Left hindlimb (tissue), 1 donor: ENCODE measurements around the gene CXCR5.

Experiments used
- DNase-seq: peaks from one replicate; pipeline ENCODE4 v3.0.0-alpha.2; 2018

CXCR5 gene

DNA sequence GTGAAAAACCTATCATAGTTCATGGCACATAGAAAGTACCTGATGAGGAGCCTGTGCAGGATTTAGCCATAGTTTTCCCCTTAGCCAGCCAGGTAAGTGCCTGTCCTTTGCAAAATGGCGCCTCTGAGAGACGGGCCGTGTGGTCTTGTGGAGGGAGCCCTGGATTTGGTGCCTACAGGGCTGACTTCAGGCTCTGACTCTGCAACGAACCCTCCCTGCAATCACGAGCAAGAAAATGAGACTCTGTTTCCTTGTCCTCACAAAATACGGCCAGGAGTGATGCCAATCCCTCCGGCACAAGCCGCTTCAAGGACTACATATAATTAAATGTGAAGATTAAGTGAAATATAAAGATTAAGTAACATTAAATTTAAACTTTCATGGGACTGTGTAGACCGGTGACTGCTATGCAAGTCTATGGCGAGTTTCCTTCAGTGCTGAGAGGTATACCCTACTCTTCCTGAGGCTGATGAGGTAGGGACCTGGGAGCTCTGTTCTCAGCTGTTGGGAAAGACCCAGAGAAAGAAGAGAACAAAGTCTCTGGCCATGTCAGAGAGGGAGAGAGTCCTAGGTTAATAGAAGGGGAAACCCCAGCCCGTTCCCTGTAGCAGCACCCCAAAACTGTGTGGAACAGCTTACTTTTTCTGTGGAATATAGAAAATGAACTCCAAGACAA is 6.1 kb upstream of the CXCR5 start:
- no peak for DNase-seq

DNA sequence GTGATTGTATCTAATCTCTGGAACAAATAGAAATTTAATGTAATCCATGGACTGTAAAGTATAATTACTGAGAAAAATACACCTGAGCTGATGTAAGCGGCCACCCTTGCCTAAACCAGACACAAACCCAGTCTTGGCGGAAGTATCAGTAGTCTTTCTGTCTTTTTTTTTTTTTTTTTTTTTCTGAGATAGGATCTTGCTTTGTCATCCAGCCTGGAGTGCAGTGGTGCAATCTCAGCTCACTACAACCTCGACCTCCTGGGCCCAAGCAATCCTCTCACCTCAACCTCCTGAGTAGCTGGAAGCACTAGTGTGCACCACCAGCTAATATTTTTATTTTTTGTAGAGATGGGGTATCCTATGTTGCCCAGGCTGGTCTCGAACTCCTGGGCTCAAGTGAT is 5.5 kb upstream of the CXCR5 start:
- DNase-seq = no peak

DNA sequence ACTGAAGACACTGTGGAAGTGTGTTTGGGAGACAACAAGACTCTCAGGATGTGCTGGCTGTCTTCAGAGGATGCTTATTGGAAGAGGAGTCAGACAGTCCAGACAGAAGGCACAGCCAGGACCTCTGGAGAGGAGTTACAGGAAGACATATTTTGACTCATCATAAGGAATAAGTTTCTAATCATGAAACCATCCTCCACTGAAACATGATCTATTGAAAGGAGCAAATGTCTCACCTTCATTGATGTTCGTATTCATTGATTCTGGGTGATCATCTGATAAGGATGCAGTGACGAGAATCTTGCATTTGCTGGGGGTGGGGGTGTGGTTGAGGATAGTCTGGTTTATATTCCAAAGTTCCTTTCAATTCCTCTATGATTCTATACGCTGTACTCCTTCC is 2.5 kb upstream of the CXCR5 start:
- no peak for DNase-seq

DNA sequence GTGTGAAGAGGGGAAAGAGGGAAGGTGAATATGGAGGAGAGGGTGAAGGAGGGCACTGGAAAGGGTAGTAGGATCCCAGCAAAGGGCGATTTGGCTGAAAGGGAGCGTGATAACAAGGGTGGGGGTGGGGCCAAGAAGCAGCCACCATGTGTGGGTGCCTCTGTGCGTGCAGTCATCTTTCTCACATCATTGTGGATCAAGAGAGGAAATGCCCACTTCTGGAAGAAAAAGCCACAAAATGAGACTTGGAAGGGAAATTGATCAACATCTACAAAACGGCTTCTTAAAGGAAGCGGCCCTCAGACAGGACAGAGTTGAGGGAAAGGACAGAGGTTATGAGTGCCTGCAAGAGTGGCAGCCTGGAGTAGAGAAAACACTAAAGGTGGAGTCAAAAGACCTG is 1.2 kb upstream of the CXCR5 start:
- DNase-seq = no peak

- no peak for DNase-seq
Observed at GRCh38 chr11:118883004-118883367, 706 bp upstream of the CXCR5 start.

- DNase-seq = no peak
Observed at GRCh38 chr11:118884875-118885274, 1.2 kb downstream of the CXCR5 start.

DNA sequence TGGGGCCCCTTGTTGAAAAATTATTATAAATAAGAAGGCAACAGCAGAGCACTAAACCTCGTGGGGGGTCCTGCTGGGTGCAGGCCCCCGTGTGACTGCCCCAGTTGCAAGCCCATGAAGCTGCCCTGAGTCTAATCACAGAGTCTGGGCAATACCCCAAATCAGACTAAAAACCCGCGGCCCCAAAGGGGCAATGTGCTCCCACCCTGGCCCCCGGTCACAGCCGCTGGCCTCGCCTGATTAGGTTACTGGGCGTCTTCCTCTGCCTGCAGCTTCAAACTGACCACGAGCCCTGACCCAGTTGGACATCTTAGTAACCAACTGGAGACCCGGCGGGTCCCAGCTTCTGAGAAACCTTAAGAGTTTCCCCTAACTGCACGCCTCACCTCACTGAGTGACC is 1.6 kb downstream of the CXCR5 start:
- DNase-seq = no peak

DNA sequence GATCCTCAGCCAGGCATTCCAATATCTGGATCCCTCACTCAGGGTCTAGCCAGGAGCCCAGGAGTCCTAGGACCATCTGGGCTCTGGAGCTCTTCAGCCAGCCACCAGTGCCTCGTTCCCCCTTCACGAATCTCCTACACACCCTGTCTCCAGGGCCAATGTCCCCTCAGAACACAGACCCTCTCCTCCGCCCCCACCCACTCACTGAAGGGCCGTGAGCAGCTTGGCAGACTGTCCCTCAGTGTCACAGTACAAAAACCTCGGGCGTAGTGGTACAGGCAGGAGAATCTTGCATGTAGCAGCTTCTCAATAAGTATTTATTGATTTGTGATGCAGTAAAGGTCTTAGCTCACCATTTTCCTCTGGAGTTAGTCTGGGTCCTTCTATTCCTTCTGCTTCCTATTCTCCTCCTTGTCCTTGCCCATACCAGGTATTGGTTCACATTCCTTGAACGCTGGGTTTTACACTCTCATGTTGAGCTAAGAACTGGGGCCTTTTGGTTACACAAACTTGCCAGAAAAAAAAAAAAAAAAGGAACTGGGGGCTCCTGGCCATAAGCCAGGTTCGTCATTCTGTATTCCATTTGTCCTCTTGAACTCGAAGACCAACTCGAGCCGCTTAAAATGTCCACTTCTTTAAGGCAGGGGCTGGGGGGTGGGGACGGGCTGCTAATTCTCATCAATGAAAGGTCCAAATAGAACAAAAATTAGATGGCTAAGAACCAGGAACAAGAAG is 2.3 kb downstream of the CXCR5 start:
- DNase-seq = no peak

DNA sequence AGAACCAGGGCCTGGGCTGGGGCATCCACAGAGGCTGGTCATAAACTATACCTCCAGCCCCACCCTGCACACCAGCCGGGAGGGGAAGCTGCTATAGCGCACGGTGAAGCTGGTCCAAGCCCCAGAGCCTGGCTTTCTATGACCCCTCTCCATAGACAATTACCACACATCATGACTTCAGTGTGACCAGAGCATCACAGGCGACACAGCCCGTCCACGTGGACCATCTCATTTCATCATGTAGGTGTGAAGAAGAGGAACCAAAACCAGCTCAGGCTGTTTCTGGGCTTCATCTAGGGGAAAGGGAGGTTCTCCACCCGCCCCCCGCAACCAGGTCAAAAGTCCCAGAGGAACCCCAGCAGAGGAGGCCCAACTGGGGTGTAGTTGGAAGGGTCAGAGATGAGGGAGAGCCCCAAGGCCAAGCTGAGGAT is 3.0 kb downstream of the CXCR5 start:
- DNase-seq = no peak

GRCh38 chr11:118887206-118887605 is 3.5 kb downstream of the CXCR5 start:
- DNase-seq = no peak

- DNase-seq = no peak
Observed at GRCh38 chr11:118888398-118888797, 4.7 kb downstream of the CXCR5 start.

- no peak for DNase-seq
Observed at GRCh38 chr11:118889797-118890196, 6.1 kb downstream of the CXCR5 start.

- DNase-seq = no peak
Observed at GRCh38 chr11:118892514-118892913, 8.8 kb downstream of the CXCR5 start.

DNA sequence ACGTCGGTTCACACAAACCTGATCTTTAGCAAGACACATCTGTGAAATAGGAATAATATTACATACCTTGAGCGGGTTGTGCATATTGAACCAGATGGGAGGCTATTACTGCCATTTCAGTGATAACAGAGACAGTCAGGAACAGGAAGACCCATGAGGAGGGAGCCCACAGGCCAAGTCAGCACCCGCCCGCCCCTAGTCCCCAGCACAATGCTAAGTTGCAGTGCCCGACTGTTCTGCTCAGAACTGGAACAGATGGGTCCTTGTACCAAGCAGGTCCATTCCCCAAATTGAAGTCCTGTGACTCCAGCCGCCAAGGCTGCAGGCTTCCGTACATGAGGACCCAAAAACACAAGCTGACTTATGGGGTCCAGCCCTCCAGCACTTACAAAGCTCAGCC is 9.3 kb downstream of the CXCR5 start:
- no peak for DNase-seq

DNA sequence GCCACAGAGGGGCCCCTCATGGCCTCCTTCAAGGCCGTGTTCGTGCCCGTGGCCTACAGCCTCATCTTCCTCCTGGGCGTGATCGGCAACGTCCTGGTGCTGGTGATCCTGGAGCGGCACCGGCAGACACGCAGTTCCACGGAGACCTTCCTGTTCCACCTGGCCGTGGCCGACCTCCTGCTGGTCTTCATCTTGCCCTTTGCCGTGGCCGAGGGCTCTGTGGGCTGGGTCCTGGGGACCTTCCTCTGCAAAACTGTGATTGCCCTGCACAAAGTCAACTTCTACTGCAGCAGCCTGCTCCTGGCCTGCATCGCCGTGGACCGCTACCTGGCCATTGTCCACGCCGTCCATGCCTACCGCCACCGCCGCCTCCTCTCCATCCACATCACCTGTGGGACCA is 10.0 kb downstream of the CXCR5 start:
- no peak for DNase-seq

DNA sequence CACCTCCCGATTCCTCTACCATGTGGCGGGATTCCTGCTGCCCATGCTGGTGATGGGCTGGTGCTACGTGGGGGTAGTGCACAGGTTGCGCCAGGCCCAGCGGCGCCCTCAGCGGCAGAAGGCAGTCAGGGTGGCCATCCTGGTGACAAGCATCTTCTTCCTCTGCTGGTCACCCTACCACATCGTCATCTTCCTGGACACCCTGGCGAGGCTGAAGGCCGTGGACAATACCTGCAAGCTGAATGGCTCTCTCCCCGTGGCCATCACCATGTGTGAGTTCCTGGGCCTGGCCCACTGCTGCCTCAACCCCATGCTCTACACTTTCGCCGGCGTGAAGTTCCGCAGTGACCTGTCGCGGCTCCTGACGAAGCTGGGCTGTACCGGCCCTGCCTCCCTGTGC is 10.5 kb downstream of the CXCR5 start:
- DNase-seq = no peak

DNA sequence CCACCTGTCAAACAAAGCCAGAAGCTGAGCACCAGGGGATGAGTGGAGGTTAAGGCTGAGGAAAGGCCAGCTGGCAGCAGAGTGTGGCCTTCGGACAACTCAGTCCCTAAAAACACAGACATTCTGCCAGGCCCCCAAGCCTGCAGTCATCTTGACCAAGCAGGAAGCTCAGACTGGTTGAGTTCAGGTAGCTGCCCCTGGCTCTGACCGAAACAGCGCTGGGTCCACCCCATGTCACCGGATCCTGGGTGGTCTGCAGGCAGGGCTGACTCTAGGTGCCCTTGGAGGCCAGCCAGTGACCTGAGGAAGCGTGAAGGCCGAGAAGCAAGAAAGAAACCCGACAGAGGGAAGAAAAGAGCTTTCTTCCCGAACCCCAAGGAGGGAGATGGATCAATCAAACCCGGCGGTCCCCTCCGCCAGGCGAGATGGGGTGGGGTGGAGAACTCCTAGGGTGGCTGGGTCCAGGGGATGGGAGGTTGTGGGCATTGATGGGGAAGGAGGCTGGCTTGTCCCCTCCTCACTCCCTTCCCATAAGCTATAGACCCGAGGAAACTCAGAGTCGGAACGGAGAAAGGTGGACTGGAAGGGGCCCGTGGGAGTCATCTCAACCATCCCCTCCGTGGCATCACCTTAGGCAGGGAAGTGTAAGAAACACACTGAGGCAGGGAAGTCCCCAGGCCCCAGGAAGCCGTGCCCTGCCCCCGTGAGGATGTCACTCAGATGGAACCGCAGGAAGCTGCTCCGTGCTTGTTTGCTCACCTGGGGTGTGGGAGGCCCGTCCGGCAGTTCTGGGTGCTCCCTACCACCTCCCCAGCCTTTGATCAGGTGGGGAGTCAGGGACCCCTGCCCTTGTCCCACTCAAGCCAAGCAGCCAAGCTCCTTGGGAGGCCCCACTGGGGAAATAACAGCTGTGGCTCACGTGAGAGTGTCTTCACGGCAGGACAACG is 11.7 kb downstream of the CXCR5 start:
- DNase-seq = no peak

- no peak for DNase-seq
Observed at GRCh38 chr11:118896472-118896913, 12.8 kb downstream of the CXCR5 start.

- DNase-seq = no peak
Observed at GRCh38 chr11:118896921-118897591, 13.4 kb downstream of the CXCR5 start.

DNA sequence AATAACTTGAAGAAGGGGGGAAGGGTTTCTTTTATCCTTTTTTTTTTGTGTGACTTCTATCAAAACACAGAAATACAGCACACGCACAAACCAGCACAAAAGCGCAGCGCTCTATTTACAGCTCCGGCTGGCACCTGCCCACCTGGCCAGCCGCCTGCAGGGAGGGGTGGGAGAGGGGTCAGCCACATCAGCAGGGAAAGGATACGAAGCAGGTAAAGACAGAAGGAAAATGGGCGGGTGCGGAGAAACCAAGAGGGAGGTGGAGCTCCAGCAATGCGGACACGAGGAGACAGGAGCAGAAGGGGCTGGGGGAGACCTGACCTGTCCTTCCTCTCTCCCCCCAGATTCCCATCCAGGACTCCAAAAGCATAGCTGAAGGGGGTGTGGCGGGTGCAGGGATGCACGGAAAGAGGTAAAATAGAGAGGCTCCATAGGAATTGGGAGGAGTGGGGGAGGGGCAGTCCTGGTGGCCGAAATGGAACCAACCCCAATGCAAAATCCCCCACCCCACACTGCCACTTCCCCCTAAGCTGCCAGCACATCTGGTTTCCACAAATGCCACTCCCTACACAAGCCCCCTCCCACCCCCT is 14.1 kb downstream of the CXCR5 start:
- DNase-seq = no peak

GRCh38 chr11:118898400-118899295 is 15.0 kb downstream of the CXCR5 start:
- DNase-seq = no peak

DNA sequence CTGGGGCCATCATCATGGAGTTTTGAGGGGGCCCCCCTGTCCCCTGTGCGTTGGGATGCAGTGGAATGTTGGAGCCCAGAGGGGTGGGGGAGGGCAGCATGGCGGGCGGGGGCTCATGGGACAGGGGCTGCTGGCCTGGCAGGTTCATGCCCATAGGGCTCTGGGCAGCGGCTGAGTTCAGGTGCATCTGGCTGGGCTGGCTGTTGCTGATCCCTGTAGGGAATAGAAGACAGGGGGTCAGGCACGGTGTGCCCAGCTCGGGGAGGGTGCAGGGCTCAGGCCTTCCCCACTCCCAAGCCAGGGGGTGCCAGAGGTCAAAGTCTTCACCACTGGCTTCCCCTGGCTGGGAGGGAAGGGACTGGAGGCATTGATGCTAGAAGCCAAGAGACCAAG is 15.6 kb downstream of the CXCR5 start:
- DNase-seq = no peak
